ENCODE data around the gene CTBP2. TPM values are rescaled to one million over a fixed set of nuclear protein-coding genes. Genes with fewer than 3 reads are reported as not detected.

CTBP2 gene
- total RNA-seq, 1 experiment from 2014 or later, result 125 TPM

- no peak for DNase-seq (ENCODE audit: low read depth, low spot score)
- H3K36me3 ChIP-seq (ENCODE audit: control insufficient read depth, insufficient read depth, low read length), result no peaks in the 10 kb centered on the region
- no peak for ATAC-seq
- H3K4me3 ChIP-seq (ENCODE audit: low read depth in 2 of 2, low read length in 2 of 2), result no peak overlapping the region
- ChIA-PET CTCF (no interaction called here), POLR2A (interaction anchor here (0.6 kb wide), 1 partner anchor 38 kb away, joined by 5 read pairs; no protein-coding TSS in a partner anchor)
- no peak overlapping the region for H3K27ac ChIP-seq (ENCODE audit: low read length)
- H3K9me3 ChIP-seq (ENCODE audit: control insufficient read depth, insufficient read depth, low read depth, low read length), result no peaks in the 10 kb centered on the region
- TF ChIP-seq REST (IDR thresholded peaks at IDR 0.05; ENCODE audit: insufficient read depth in 1 of 2, low read depth in 2 of 2, low read length in 1 of 2) (no peak), TCF7L2 (IDR thresholded peaks at IDR 0.05; ENCODE audit: low read depth, low read length) (no peak), SIN3A (IDR thresholded peaks at IDR 0.05; ENCODE audit: borderline replicate concordance, insufficient read depth, low read depth, low read length) (no peak), POLR2AphosphoS5 (IDR thresholded peaks at IDR 0.05; ENCODE audit: low read depth, low read length) (no peak)
- TF ChIP-seq, protein P1, sequence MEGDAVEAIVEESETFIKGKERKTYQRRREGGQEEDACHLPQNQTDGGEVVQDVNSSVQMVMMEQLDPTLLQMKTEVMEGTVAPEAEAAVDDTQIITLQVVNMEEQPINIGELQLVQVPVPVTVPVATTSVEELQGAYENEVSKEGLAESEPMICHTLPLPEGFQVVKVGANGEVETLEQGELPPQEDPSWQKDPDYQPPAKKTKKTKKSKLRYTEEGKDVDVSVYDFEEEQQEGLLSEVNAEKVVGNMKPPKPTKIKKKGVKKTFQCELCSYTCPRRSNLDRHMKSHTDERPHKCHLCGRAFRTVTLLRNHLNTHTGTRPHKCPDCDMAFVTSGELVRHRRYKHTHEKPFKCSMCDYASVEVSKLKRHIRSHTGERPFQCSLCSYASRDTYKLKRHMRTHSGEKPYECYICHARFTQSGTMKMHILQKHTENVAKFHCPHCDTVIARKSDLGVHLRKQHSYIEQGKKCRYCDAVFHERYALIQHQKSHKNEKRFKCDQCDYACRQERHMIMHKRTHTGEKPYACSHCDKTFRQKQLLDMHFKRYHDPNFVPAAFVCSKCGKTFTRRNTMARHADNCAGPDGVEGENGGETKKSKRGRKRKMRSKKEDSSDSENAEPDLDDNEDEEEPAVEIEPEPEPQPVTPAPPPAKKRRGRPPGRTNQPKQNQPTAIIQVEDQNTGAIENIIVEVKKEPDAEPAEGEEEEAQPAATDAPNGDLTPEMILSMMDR (IDR thresholded peaks at IDR 0.05), result no peak
- H3K4me1 ChIP-seq (ENCODE audit: control insufficient read depth, insufficient read depth, low read length), result peaks cover 31% of the 10 kb centered on the region
- in situ Hi-C loops (cut with HindIII; ENCODE audit: low pct_unique_long_range_greater_than_20kb, low sequenced_read_pairs), result no loop called here
- no TSS peak for BruUV-seq (replicated peaks)
- no peaks in the 10 kb centered on the region for H3K27me3 ChIP-seq (ENCODE audit: control insufficient read depth, insufficient read depth, low read length)
- intact Hi-C loops (cut with micrococcal nuclease; ENCODE audit: unreplicated experiment), result no loop called here
Observed at GRCh38 chr10:125052146-125052545, 108.2 kb downstream of the CTBP2 start.

DNA sequence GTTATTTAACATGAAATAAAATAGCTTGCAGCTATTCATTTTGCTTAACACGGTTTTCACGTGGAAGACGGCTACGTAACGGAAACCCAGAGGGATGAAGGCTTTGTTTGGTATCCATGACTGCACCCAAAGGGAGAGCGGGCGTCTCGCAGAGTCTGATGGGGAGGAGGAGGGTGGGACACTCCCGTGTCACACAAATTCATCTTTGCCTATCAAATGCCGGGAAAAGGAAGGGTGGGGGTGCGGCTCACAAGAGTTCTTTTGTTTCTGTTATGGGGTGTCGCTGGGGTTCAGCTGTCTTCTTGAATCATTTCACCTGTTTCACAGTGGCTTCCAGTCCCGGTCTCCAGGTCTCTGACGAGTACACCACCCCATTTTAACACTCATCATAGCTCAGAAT lies 110.0 kb downstream of the CTBP2 start:
- Histone ChIP-seq H3K4me1 (ENCODE audit: control insufficient read depth, insufficient read depth, low read length) (peaks cover 26% of the 10 kb centered on the region), H3K9me3 (ENCODE audit: control insufficient read depth, insufficient read depth, low read depth, low read length) (no peaks in the 10 kb centered on the region), H3K4me3 (ENCODE audit: low read depth in 2 of 2, low read length in 2 of 2) (no peak overlapping the region), H3K27ac (ENCODE audit: low read length) (no peak overlapping the region), H3K36me3 (ENCODE audit: control insufficient read depth, insufficient read depth, low read length) (no peaks in the 10 kb centered on the region), H3K27me3 (ENCODE audit: control insufficient read depth, insufficient read depth, low read length) (no peaks in the 10 kb centered on the region)
- POLR2A ChIA-PET, result no interaction called here
- DNase-seq (ENCODE audit: low read depth, low spot score), result no peak
- in situ Hi-C loops (cut with HindIII; ENCODE audit: low pct_unique_long_range_greater_than_20kb, low sequenced_read_pairs), result no loop called here
- no TSS peak for BruUV-seq (replicated peaks)
- no peak for ATAC-seq
- TF ChIP-seq, protein P1 (IDR thresholded peaks at IDR 0.05), result no peak
- TF ChIP-seq TCF7L2 (IDR thresholded peaks at IDR 0.05; ENCODE audit: low read depth, low read length), result no peak
- no peak for TF ChIP-seq REST (IDR thresholded peaks at IDR 0.05; ENCODE audit: insufficient read depth in 1 of 2, low read depth in 2 of 2, low read length in 1 of 2)
- TF ChIP-seq SIN3A (IDR thresholded peaks at IDR 0.05; ENCODE audit: borderline replicate concordance, insufficient read depth, low read depth, low read length), result no peak
- no peak for TF ChIP-seq POLR2AphosphoS5 (IDR thresholded peaks at IDR 0.05; ENCODE audit: low read depth, low read length)
- intact Hi-C loops (cut with micrococcal nuclease; ENCODE audit: unreplicated experiment), result no loop called here
- CTCF ChIA-PET, result no interaction called here

All from Panc1 (cell line).